B cell (primary cell): Measurements from ENCODE around the gene CCBE1.

Experiments used
- EZH2 ChIP-seq: IDR thresholded peaks from 2 replicates; pipeline ENCODE4 v1.6.1; 2012; ENCODE audit warnings: borderline replicate concordance, low read depth, mild to moderate bottlenecking, moderate library complexity, low read length; ENCODE audit not compliant: insufficient read depth, poor library complexity, severe bottlenecking
- TF ChIP-seq, protein P1 (sequence below): fragments of 200-600 bp; IDR thresholded peaks from one replicate; pipeline ENCODE4 v1.8.0; 2022; ENCODE audit warnings: antibody characterized with exemption, mild to moderate bottlenecking

DNA sequence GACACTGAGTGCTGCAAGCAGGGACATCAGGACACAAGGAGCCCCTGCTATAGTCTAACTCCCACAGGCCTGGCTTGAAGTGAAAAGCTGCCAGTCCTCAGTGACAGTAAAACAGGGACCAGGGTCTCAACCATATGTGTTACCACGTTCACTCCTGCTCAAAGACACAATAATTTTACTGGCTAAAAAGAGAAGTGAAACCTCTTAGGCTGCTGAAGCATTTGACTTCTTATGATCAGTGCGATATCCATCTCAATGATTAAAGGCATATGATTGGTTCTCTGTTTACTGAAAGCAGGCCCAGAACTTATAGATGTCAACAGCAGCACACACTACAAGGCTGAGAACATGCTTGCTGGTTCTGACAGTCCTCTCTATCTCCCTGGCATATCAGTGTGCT lies 208.3 kb downstream of the CCBE1 start:
- TF ChIP-seq, protein P1, sequence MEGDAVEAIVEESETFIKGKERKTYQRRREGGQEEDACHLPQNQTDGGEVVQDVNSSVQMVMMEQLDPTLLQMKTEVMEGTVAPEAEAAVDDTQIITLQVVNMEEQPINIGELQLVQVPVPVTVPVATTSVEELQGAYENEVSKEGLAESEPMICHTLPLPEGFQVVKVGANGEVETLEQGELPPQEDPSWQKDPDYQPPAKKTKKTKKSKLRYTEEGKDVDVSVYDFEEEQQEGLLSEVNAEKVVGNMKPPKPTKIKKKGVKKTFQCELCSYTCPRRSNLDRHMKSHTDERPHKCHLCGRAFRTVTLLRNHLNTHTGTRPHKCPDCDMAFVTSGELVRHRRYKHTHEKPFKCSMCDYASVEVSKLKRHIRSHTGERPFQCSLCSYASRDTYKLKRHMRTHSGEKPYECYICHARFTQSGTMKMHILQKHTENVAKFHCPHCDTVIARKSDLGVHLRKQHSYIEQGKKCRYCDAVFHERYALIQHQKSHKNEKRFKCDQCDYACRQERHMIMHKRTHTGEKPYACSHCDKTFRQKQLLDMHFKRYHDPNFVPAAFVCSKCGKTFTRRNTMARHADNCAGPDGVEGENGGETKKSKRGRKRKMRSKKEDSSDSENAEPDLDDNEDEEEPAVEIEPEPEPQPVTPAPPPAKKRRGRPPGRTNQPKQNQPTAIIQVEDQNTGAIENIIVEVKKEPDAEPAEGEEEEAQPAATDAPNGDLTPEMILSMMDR = no peak
- TF ChIP-seq EZH2 = no peak
